Subcutaneous abdominal adipose tissue (tissue), 5 donors: ENCODE results near the gene SOX5.

Experiments used
- H3K27ac ChIP-seq: one replicate; pipeline ENCODE4 v1.7.0; 2013; ENCODE audit warnings: low read depth, mild to moderate bottlenecking, inconsistent platforms, low read length, moderate library complexity
- H3K27me3 ChIP-seq, 5 donors: one replicate each; pipeline ENCODE4 v1.7.0; 2013; ENCODE audit warnings: low read length in 5 of 5, inconsistent platforms in 1 of 5; ENCODE audit not compliant: control insufficient read depth in 5 of 5, insufficient read depth in 4 of 5
- H3K36me3 ChIP-seq, 5 donors: one replicate each; pipeline ENCODE4 v1.7.0; 2013; ENCODE audit warnings: low read length in 5 of 5; ENCODE audit not compliant: control insufficient read depth in 5 of 5, insufficient read depth in 5 of 5
- H3K4me1 ChIP-seq, 5 donors: one replicate each; pipeline ENCODE4 v1.7.0; 2013; ENCODE audit warnings: low read length in 5 of 5, mild to moderate bottlenecking in 3 of 5, moderate library complexity in 1 of 5; ENCODE audit not compliant: control insufficient read depth in 5 of 5, insufficient read depth in 5 of 5
- H3K4me3 ChIP-seq, 5 donors: one replicate each; pipeline ENCODE4 v1.7.0; 2013; ENCODE audit warnings: low read length in 5 of 5, low read depth in 1 of 5
- H3K9ac ChIP-seq, 5 donors: one replicate each; pipeline ENCODE4 v1.7.0; 2013; ENCODE audit warnings: low read length in 5 of 5, mild to moderate bottlenecking in 4 of 5, moderate library complexity in 3 of 5
- H3K9me3 ChIP-seq, 5 donors: one replicate each; pipeline ENCODE4 v1.7.0; 2013; ENCODE audit warnings: low read length in 5 of 5; ENCODE audit not compliant: control insufficient read depth in 5 of 5
- donor health status: healthy.
- donor health status: healthy.
- donor health status: healthy.
- donor health status: healthy.
- donor health status: healthy.

SOX5 gene

GRCh38 chr12:23618718-23619117 lies 330.8 kb downstream of the SOX5 start:
- peaks cover 0 to 3% (median 0%) of the 10 kb centered on the region in 5 donors for H3K9me3 ChIP-seq
- H3K4me3 ChIP-seq: no peak overlapping the region

DNA sequence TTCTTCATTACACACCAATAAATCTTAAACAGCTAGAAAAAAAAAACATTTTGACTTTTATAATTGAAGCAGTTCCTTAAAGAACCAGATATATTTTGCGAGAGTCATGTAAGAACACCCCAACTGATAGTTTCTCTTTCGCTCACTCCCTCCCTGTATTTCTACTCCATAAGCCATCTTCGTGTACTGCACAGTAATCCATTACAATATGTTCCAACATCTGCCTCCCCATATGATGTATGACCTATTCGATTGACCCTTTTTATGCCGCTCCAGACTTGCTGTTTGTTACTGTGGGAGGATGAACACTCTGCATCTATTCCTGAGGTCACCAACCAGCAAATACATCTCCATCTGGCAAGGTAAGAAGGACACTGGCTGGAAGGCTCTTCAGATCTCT lies 331.7 kb downstream of the SOX5 start:
- Histone ChIP-seq H3K9me3 (peaks cover 0 to 3% (median 0%) of the 10 kb centered on the region in 5 donors), H3K4me1 (no peaks in the 10 kb centered on the region), H3K36me3 (no peaks in the 10 kb centered on the region), H3K27ac (no peak overlapping the region), H3K27me3 (no peaks in the 10 kb centered on the region), H3K9ac (no peak overlapping the region), H3K4me3 (no peak overlapping the region)

More at GRCh38 chr12:23618718-23619117, 330.8 kb downstream of the SOX5 start:
- no peaks in the 10 kb centered on the region for H3K27me3 ChIP-seq
- H3K27ac ChIP-seq: no peak overlapping the region
- no peaks in the 10 kb centered on the region for H3K4me1 ChIP-seq
- no peak overlapping the region for H3K9ac ChIP-seq
- no peaks in the 10 kb centered on the region for H3K36me3 ChIP-seq

DNA sequence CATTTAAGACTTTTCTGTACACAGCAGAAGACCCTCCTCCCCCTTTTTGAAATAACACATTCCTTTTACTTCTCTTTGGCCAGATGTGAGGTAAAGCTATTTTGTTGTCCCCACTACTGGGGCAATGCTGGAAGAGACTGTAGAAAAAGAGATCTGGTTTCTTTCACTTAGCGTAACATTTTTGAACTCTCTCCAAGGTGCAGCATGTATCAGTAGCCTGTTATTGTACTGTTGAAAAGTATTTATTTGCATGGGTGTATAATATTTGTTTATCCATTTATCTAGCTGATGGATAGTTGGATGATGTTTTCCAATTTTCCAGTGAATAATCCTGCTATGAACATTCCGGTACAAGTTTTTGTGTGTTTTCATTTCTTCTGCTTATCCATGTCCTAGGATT lies 335.2 kb downstream of the SOX5 start:
- H3K36me3 ChIP-seq: no peaks in the 10 kb centered on the region
- no peaks in the 10 kb centered on the region for H3K4me1 ChIP-seq
- H3K4me3 ChIP-seq: no peak overlapping the region
- peaks cover 0 to 3% (median 0%) of the 10 kb centered on the region in 5 donors for H3K9me3 ChIP-seq
- H3K9ac ChIP-seq: no peak overlapping the region
- no peaks in the 10 kb centered on the region for H3K27me3 ChIP-seq
- H3K27ac ChIP-seq: no peak overlapping the region

DNA sequence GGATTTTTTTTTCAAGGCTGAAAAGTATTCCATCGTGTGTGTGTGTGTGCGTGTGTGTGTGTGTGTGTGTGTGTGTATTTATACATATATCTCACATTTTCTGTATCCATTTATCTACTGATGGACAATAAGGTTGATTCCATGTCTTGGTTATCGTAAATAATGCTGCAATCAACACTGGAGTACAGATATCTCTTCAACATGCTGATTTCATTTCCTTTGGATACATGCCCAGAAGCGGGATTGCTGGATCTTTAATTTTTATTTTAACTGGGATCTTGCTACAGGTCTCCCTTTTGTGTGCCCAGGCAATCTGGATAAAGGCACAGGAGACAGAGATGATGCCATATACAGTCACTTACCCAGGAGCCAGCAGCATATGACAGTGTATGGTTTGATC lies 338.1 kb downstream of the SOX5 start:
- Histone ChIP-seq H3K27me3 (no peaks in the 10 kb centered on the region), H3K9me3 (peaks cover 0 to 3% (median 0%) of the 10 kb centered on the region in 5 donors), H3K27ac (no peak overlapping the region), H3K36me3 (no peaks in the 10 kb centered on the region), H3K9ac (no peak overlapping the region), H3K4me3 (no peak overlapping the region), H3K4me1 (no peaks in the 10 kb centered on the region)

GRCh38 chr12:23600919-23601318 lies 348.6 kb downstream of the SOX5 start:
- Histone ChIP-seq H3K27ac (no peak overlapping the region), H3K4me3 (peak overlapping the region in 1 of 5 donors; percentile 14), H3K9ac (no peak overlapping the region), H3K27me3 (no peaks in the 10 kb centered on the region), H3K9me3 (peaks cover 3 to 13% (median 8%) of the 10 kb centered on the region in 5 donors), H3K36me3 (peaks cover 0 to 20% (median 8%) of the 10 kb centered on the region in 5 donors), H3K4me1 (no peaks in the 10 kb centered on the region)

GRCh38 chr12:23596568-23596967 lies 352.9 kb downstream of the SOX5 start:
- Histone ChIP-seq H3K27ac (no peak overlapping the region), H3K9me3 (peaks cover 3 to 12% (median 8%) of the 10 kb centered on the region in 5 donors), H3K4me1 (no peaks in the 10 kb centered on the region), H3K36me3 (peaks cover 0 to 5% (median 1%) of the 10 kb centered on the region in 5 donors), H3K9ac (no peak overlapping the region), H3K27me3 (no peaks in the 10 kb centered on the region), H3K4me3 (no peak overlapping the region)

DNA sequence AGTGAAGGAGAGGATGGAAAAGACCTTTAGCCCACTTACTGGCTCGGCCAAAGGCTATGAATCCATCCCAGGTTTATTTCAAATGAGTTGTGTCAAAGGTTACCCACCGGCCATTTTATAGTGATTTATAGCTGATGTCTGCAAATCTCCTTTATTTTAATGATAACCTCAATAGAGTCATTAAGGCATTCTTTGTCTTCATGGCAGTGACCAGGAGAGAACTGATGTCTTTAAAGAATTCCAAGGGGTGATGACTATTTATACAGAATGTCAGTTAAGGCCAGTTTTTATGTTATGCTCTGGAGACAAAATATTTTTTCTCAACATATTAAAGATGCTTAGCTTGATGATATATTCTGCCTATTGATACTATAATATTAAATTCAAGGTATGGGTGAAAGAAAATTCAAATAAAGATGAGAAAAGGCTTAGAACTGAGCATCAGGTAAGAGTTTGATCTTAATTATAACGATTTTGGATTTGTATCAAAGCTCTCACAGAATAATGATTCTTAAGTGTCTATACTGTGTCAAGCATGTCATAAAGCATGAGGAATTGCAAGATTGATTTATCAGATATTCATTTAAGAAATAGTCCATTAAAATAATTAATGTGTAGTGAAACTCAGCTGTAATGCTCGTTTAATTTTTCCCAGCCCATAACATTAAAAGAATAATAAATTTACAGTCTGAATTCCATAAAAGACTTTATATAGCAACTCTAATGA lies 361.5 kb downstream of the SOX5 start:
- no peak overlapping the region for H3K4me3 ChIP-seq
- H3K4me1 ChIP-seq: no peaks in the 10 kb centered on the region
- H3K36me3 ChIP-seq: peaks cover 0 to 5% (median 0%) of the 10 kb centered on the region in 5 donors

DNA sequence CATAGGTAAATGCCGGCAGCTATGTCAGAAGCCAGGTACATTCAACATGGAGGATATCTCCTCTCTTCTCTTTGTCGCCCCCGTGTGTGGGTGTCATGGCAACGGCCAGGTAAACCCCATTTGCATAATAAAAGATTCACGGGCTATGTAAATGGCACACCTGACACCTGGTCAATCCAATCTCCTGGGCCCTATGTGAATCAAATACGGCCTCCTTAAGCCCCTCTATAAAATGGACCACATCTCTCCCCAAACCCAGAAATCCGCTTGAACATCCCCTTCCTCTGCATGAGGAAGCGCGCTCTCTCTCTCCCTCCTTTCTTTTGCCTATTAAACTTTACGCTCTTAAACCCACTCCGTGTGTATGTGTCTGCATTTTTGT lies 363.7 kb downstream of the SOX5 start:
- peaks cover 0 to 5% (median 0%) of the 10 kb centered on the region in 5 donors for H3K36me3 ChIP-seq
- no peaks in the 10 kb centered on the region for H3K4me1 ChIP-seq
- H3K27ac ChIP-seq: no peak overlapping the region
- H3K9ac ChIP-seq: no peak overlapping the region
- no peaks in the 10 kb centered on the region for H3K9me3 ChIP-seq
- H3K4me3 ChIP-seq: no peak overlapping the region
- no peaks in the 10 kb centered on the region for H3K27me3 ChIP-seq

More for the DNA sequence above, 361.5 kb downstream of the SOX5 start:
- Histone ChIP-seq H3K9ac (no peak overlapping the region), H3K27ac (no peak overlapping the region), H3K27me3 (no peaks in the 10 kb centered on the region), H3K9me3 (no peaks in the 10 kb centered on the region)

DNA sequence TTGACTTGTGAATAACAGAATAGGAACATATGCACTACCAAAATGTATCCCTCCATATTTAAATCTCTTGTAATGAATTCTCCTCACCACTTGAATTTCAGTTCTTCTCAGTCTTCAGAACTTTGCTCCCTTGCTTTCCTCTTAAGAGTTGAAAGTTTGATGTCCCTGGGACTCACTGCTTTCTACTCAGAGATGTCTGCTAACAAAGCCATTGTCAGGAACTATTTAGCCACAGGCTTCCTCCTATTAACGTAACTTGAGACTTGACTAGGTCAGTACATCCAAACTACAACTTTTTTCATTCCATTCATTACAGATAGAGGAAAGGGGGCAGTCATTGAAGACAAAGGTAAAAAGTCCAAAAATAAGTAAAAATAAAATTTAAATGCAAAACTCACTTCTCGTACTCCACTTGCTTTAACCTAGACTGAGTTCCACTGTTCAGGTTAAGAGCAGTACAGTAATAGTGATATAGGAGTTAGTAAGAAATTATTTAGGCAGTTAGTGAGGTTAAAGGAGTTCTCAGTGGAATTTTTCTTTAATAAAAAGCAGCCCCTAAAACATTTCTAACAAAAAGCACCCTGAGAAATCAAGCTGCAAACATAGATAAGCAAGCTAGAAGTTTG lies 364.2 kb downstream of the SOX5 start:
- H3K36me3 ChIP-seq: peaks cover 0 to 5% (median 0%) of the 10 kb centered on the region in 5 donors
- no peaks in the 10 kb centered on the region for H3K9me3 ChIP-seq
- no peaks in the 10 kb centered on the region for H3K4me1 ChIP-seq
- no peak overlapping the region for H3K4me3 ChIP-seq
- H3K9ac ChIP-seq: no peak overlapping the region
- H3K27me3 ChIP-seq: no peaks in the 10 kb centered on the region
- H3K27ac ChIP-seq: no peak overlapping the region

- Histone ChIP-seq H3K9me3 (no peaks in the 10 kb centered on the region), H3K9ac (no peak overlapping the region), H3K4me3 (no peak overlapping the region), H3K27me3 (no peaks in the 10 kb centered on the region), H3K4me1 (no peaks in the 10 kb centered on the region), H3K36me3 (peaks cover 0 to 5% (median 0%) of the 10 kb centered on the region in 5 donors), H3K27ac (no peak overlapping the region)
Observed at GRCh38 chr12:23581913-23582312, 367.6 kb downstream of the SOX5 start.
